OCI-LY7 (cell line): ENCODE measurements around the gene RIMS4. TPM values are rescaled to one million over a fixed set of nuclear protein-coding genes. Genes with fewer than 3 reads are reported as not detected.

Source experiments
- BruUV-seq: library from RNA; stranded (reverse); fragments of 400-500 nt; replicated peaks from 2 replicates; lab custom pipeline; 2021; lab: Mats Ljungman, UMichigan
- CTCF ChIA-PET: fragments of 300-600 bp; sonication (Branson Sonifier 250); formaldehyde crosslinking; loops from one replicate; lab custom pipeline; 2022; ENCODE audit warnings: antibody characterized with exemption; ENCODE audit not compliant: unreplicated experiment; lab: Charles Lee
- POLR2A ChIA-PET: fragments of 300-600 bp; sonication (Branson Sonifier 250); formaldehyde crosslinking; loops from one replicate; lab custom pipeline; 2022; ENCODE audit warnings: antibody characterized with exemption; lab: Charles Lee
- DNase-seq: peaks from one replicate; pipeline ENCODE4 v3.0.0-alpha.2; 2015; ENCODE audit warnings: low spot score
- H2AFZ ChIP-seq: fragments of 200-600 bp; sonication (generic), shearing (Covaris generic); 2 replicates; pipeline ENCODE4 v1.6.1; 2014; ENCODE audit warnings: mild to moderate bottlenecking, antibody characterized with exemption, low read length, moderate library complexity
- H3K27ac ChIP-seq: fragments of 200-600 bp; sonication (generic); 2 replicates; pipeline ENCODE4 v1.5.1; 2014; ENCODE audit warnings: mixed run types, low read depth, mild to moderate bottlenecking, moderate library complexity, low read length, inconsistent platforms; ENCODE audit not compliant: poor library complexity, severe bottlenecking
- H3K36me3 ChIP-seq: fragments of 200-600 bp; sonication (generic); 2 replicates; pipeline ENCODE4 v1.6.1; 2014; ENCODE audit warnings: mild to moderate bottlenecking, antibody characterized with exemption, low read length, moderate library complexity, mixed read lengths; ENCODE audit not compliant: insufficient read depth
- H3K4me1 ChIP-seq: fragments of 200-600 bp; sonication (generic); 2 replicates; pipeline ENCODE4 v1.5.1; 2014; ENCODE audit warnings: mild to moderate bottlenecking, low read length; ENCODE audit not compliant: insufficient read depth, poor library complexity, severe bottlenecking
- H3K4me2 ChIP-seq: fragments of 200-600 bp; sonication (generic); 2 replicates; pipeline ENCODE4 v1.6.1; 2014; ENCODE audit warnings: mild to moderate bottlenecking, low read length
- H3K4me3 ChIP-seq: fragments of 200-600 bp; sonication (generic); 2 replicates; pipeline ENCODE4 v1.5.1; 2014; ENCODE audit warnings: mild to moderate bottlenecking, low read depth, low read length; ENCODE audit not compliant: poor library complexity, severe bottlenecking
- H3K79me2 ChIP-seq: fragments of 200-600 bp; sonication (generic); 2 replicates; pipeline ENCODE4 v1.6.1; 2016; ENCODE audit warnings: low read depth, mild to moderate bottlenecking, low read length, moderate library complexity, mixed read lengths; ENCODE audit not compliant: insufficient read depth
- H3K9me2 ChIP-seq: fragments of 200-600 bp; sonication (generic); 2 replicates; pipeline ENCODE4 v1.6.1; 2016; ENCODE audit warnings: mild to moderate bottlenecking, low read length, mixed read lengths; ENCODE audit not compliant: insufficient read depth
- H3K9me3 ChIP-seq: fragments of 200-600 bp; sonication (generic); 2 replicates; pipeline ENCODE4 v1.6.1; 2014; ENCODE audit warnings: mild to moderate bottlenecking, mixed run types, low read length, mixed read lengths
- H4K20me1 ChIP-seq: fragments of 200-600 bp; sonication (generic); 2 replicates; pipeline ENCODE4 v1.6.1; 2014; ENCODE audit warnings: mild to moderate bottlenecking, antibody characterized with exemption, low read length, moderate library complexity, mixed read lengths; ENCODE audit not compliant: insufficient read depth
- EZH2phosphoT487 ChIP-seq: fragments of 200-600 bp; sonication (generic); IDR thresholded peaks from 2 replicates; pipeline ENCODE4 v1.6.1; 2018; ENCODE audit warnings: low read depth, borderline replicate concordance, mild to moderate bottlenecking, mixed run types, antibody characterized with exemption, low read length, moderate library complexity, mixed read lengths
- intact Hi-C: fragments of 100-400 bp; cut with micrococcal nuclease; formaldehyde crosslinking; loops from one replicate; pipeline ENCODE4 v1.10.0; 2022; ENCODE audit not compliant: unreplicated experiment
- total RNA-seq, 2 experiments: library from RNA; depleted of rRNA in 1 of 2; stranded (reverse); fragments of >200 nt in 1 of 2; shearing (Covaris generic) in 1 of 2; gene quantifications; 2 replicates each; pipeline ENCODE4 v1.2.3, GENCODE V29; 2014 to 2022
- TF ChIP-seq, protein P1 (sequence below): fragments of 200-600 bp; sonication (generic); conservative IDR thresholded peaks from 2 replicates; pipeline ENCODE4 v1.5.1; 2014; ENCODE audit warnings: mild to moderate bottlenecking, antibody characterized with exemption, low read length, moderate library complexity, mixed read lengths

Gene RIMS4
- total RNA-seq, 2 experiments from 2014 or later = not detected

DNA sequence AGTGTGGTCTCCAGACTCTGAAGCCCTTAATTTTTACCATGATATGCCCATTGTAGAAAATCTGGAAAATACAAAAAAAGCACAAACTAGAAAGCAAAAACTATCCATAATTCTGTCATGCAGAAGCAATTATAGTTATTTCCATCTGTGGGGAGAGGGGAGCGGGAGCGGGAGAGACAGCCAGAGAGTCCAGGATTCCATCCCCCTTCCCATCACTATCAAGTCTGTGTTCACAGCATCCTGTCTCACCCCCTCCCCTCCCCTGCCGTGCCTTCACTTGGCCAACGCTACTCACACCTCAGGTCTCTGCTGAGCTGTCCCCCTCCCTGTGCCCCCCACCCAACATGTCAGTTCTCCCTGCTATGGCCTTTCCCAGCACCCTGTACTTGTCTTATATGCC is 14.5 kb downstream of the RIMS4 start:
- H3K36me3 ChIP-seq = no peaks in the 10 kb centered on the region
- CTCF ChIA-PET = no interaction called here
- no TSS peak for BruUV-seq
- no peak overlapping the region for H3K4me2 ChIP-seq
- H3K4me3 ChIP-seq = no peak overlapping the region
- H2AFZ ChIP-seq = no peak overlapping the region
- DNase-seq = no peak
- H3K27ac ChIP-seq = no peak overlapping the region
- POLR2A ChIA-PET = no interaction called here
- H3K9me3 ChIP-seq = no peaks in the 10 kb centered on the region
- intact Hi-C loops = no loop called here
- no peaks in the 10 kb centered on the region for H3K79me2 ChIP-seq
- H3K4me1 ChIP-seq = no peaks in the 10 kb centered on the region
- TF ChIP-seq EZH2phosphoT487 = no peak
- TF ChIP-seq, protein P1, sequence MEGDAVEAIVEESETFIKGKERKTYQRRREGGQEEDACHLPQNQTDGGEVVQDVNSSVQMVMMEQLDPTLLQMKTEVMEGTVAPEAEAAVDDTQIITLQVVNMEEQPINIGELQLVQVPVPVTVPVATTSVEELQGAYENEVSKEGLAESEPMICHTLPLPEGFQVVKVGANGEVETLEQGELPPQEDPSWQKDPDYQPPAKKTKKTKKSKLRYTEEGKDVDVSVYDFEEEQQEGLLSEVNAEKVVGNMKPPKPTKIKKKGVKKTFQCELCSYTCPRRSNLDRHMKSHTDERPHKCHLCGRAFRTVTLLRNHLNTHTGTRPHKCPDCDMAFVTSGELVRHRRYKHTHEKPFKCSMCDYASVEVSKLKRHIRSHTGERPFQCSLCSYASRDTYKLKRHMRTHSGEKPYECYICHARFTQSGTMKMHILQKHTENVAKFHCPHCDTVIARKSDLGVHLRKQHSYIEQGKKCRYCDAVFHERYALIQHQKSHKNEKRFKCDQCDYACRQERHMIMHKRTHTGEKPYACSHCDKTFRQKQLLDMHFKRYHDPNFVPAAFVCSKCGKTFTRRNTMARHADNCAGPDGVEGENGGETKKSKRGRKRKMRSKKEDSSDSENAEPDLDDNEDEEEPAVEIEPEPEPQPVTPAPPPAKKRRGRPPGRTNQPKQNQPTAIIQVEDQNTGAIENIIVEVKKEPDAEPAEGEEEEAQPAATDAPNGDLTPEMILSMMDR = no peak
- H4K20me1 ChIP-seq = no peaks in the 10 kb centered on the region
- no peaks in the 10 kb centered on the region for H3K9me2 ChIP-seq

DNA sequence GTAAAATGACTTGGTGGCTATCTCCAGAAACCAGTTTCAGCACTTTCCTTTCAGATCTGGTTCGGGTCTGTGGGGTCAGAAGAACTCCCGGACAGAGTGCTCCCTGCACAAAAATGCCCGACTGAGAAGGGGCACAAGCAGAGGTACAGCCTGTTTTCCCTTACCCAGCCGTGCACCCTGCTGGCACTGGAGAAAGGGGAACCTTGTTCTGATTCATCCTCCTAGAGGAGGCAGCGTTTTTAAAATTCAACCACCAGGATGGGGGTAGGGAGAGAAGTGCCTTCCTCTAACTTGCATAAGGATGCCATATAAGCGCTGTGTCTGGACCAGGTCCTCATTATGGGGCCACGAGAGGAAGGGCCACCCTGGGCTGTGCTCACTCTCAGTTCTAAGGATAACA is 17.6 kb downstream of the RIMS4 start:
- H3K27ac ChIP-seq = no peak overlapping the region
- no peaks in the 10 kb centered on the region for H3K9me2 ChIP-seq
- no peaks in the 10 kb centered on the region for H4K20me1 ChIP-seq
- BruUV-seq = no TSS peak
- no peaks in the 10 kb centered on the region for H3K79me2 ChIP-seq
- no peak overlapping the region for H3K4me3 ChIP-seq
- no peaks in the 10 kb centered on the region for H3K9me3 ChIP-seq
- ChIA-PET CTCF (no interaction called here), POLR2A (interaction anchor here (0.6 kb wide), 1 partner anchor 430 kb away, joined by 3 read pairs; no protein-coding TSS in a partner anchor)
- TF ChIP-seq, protein P1 = no peak
- no peak for TF ChIP-seq EZH2phosphoT487
- intact Hi-C loops = no loop called here
- H3K4me2 ChIP-seq = no peak overlapping the region
- no peaks in the 10 kb centered on the region for H3K36me3 ChIP-seq
- no peak for DNase-seq
- H2AFZ ChIP-seq = no peak overlapping the region
- H3K4me1 ChIP-seq = no peaks in the 10 kb centered on the region

DNA sequence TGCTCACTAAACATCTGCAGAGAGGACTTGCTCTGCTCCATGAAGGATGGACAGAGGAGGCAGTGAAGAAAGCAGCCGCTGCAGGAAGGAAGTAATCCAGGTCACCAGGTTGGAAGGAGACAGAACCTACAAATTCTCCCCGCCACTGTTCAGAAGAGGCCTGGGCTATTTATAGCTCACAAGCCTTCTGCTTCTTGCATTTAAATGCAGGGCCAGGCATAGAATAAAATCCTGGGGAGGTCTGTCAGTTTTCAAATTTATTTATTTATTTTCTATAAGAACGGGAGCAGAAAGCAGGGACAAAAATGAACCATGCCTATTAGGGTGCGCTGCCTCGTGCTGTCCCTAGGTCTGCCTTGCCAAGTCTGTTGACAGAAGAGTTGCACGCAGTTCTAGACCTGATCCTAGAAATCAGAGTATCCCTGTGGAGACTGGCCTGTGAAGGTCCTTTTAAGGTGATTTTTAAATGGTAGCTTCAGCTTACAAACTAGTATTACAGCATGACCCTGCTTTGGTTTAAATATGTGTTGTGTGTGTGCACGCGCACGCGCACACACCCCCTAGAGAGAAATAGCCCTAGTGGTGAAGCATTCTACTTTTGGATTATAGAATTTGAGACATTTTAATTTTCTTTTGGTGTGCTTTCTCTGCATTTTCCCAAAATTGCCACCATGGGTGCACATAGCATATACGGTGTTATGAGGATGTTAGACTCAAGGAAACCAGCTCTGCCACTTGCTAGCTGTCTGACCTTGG is 19.5 kb downstream of the RIMS4 start:
- no peaks in the 10 kb centered on the region for H3K9me3 ChIP-seq
- H2AFZ ChIP-seq = no peak overlapping the region
- CTCF ChIA-PET = no interaction called here
- no peaks in the 10 kb centered on the region for H4K20me1 ChIP-seq
- H3K9me2 ChIP-seq = no peaks in the 10 kb centered on the region
- POLR2A ChIA-PET = no interaction called here
- no peak for TF ChIP-seq EZH2phosphoT487
- TF ChIP-seq, protein P1 = no peak
- no peaks in the 10 kb centered on the region for H3K79me2 ChIP-seq
- DNase-seq = no peak
- H3K4me1 ChIP-seq = no peaks in the 10 kb centered on the region
- intact Hi-C loops = no loop called here
- no peak overlapping the region for H3K4me3 ChIP-seq
- no peak overlapping the region for H3K27ac ChIP-seq
- no peak overlapping the region for H3K4me2 ChIP-seq
- no peaks in the 10 kb centered on the region for H3K36me3 ChIP-seq
- BruUV-seq = no TSS peak
